Effector memory CD8-positive, alpha-beta T cell (primary cell): Measurements from ENCODE around the gene STARD4.

Experiments used
- ATAC-seq: fragments of 150-1000 bp; cut with Tn5 transposase; replicated peaks from 2 replicates; pipeline ENCODE4 v1.10.0; 2021; ENCODE audit warnings: mild to moderate bottlenecking, moderate library complexity
- DNase-seq, 3 experiments: peaks; one replicate each; pipeline ENCODE4 v3.0.0; 2021
- H3K27ac Mint-ChIP-seq, 2 donors: one replicate each; pipeline ENCODE4 v1.8.0; 2022; ENCODE audit warnings: mild to moderate bottlenecking in 2 of 2, mixed read lengths in 2 of 2, moderate library complexity in 2 of 2
- H3K27me3 Mint-ChIP-seq, 2 donors: one replicate each; pipeline ENCODE4 v1.8.0; 2022; ENCODE audit warnings: mixed read lengths in 2 of 2
- H3K36me3 Mint-ChIP-seq: one replicate; pipeline ENCODE4 v1.8.0; 2022; ENCODE audit warnings: mild to moderate bottlenecking, moderate library complexity, mixed read lengths; ENCODE audit not compliant: insufficient read depth
- H3K4me1 Mint-ChIP-seq, 2 donors: one replicate each; pipeline ENCODE4 v1.8.0; 2022; ENCODE audit warnings: low read depth in 2 of 2, mixed read lengths in 2 of 2
- H3K4me3 Mint-ChIP-seq, 2 donors: one replicate each; pipeline ENCODE4 v1.8.0; 2022; ENCODE audit warnings: mild to moderate bottlenecking in 2 of 2, mixed read lengths in 2 of 2, moderate library complexity in 2 of 2
- H3K9me3 Mint-ChIP-seq, 2 donors: one replicate each; pipeline ENCODE4 v1.8.0; 2022; ENCODE audit warnings: mixed read lengths in 2 of 2

STARD4 gene

GRCh38 chr5:111548348-111548950 is 36.1 kb upstream of the STARD4 start:
- H3K4me1 Mint-ChIP-seq, result peaks cover 0 to 4% of the 10 kb centered on the region in 2 donors
- no peak overlapping the region for H3K4me3 Mint-ChIP-seq
- H3K36me3 Mint-ChIP-seq, result peaks cover 2% of the 10 kb centered on the region
- H3K9me3 Mint-ChIP-seq, result no peaks in the 10 kb centered on the region
- H3K27ac Mint-ChIP-seq, result no peak overlapping the region
- ATAC-seq (no peak), DNase-seq (no peak)
- H3K27me3 Mint-ChIP-seq, result peaks cover 27 to 52% of the 10 kb centered on the region in 2 donors

- no peaks in the 10 kb centered on the region for H3K9me3 Mint-ChIP-seq
- no peak overlapping the region for H3K4me3 Mint-ChIP-seq
- peaks cover 29 to 44% of the 10 kb centered on the region in 2 donors for H3K27me3 Mint-ChIP-seq
- ATAC-seq (no peak), DNase-seq (no peak)
- no peaks in the 10 kb centered on the region for H3K4me1 Mint-ChIP-seq
- H3K27ac Mint-ChIP-seq, result no peak overlapping the region
- H3K36me3 Mint-ChIP-seq, result peaks cover 2% of the 10 kb centered on the region
These were observed 32.7 kb upstream of the STARD4 start for GRCh38 chr5:111545031-111545430.

- Mint-ChIP-seq H3K4me1 (no peaks in the 10 kb centered on the region), H3K27me3 (peaks cover 29 to 32% of the 10 kb centered on the region in 2 donors), H3K9me3 (no peaks in the 10 kb centered on the region), H3K36me3 (peaks cover 3% of the 10 kb centered on the region), H3K27ac (no peak overlapping the region), H3K4me3 (no peak overlapping the region)
- no peak for DNase-seq
- ATAC-seq, result no peak
These were observed 25.0 kb upstream of the STARD4 start for GRCh38 chr5:111537141-111538024.

- peaks cover 29 to 32% of the 10 kb centered on the region in 2 donors for H3K27me3 Mint-ChIP-seq
- no peak overlapping the region for H3K27ac Mint-ChIP-seq
- DNase-seq (no peak), ATAC-seq (no peak)
- peaks cover 17% of the 10 kb centered on the region for H3K36me3 Mint-ChIP-seq
- H3K4me1 Mint-ChIP-seq, result peaks cover 2 to 4% of the 10 kb centered on the region in 2 donors
- H3K4me3 Mint-ChIP-seq, result no peak overlapping the region
- H3K9me3 Mint-ChIP-seq, result no peaks in the 10 kb centered on the region
These were observed 23.7 kb upstream of the STARD4 start for GRCh38 chr5:111535879-111536549.

- H3K9me3 Mint-ChIP-seq, result no peaks in the 10 kb centered on the region
- H3K27me3 Mint-ChIP-seq, result peaks cover 10 to 12% of the 10 kb centered on the region in 2 donors
- H3K36me3 Mint-ChIP-seq, result peaks cover 24% of the 10 kb centered on the region
- peak overlapping the region; percentile 66 to 92 for H3K27ac Mint-ChIP-seq
- no peak for DNase-seq
- H3K4me3 Mint-ChIP-seq, result no peak overlapping the region
- H3K4me1 Mint-ChIP-seq, result peaks cover 11 to 17% of the 10 kb centered on the region in 2 donors
- ATAC-seq, result no peak
These were observed 20.7 kb upstream of the STARD4 start for GRCh38 chr5:111532886-111533582.

GRCh38 chr5:111530298-111530740 is 18.0 kb upstream of the STARD4 start:
- DNase-seq (peak; percentile 69 to 79 (median 76)), ATAC-seq (peak; percentile 99)
- H3K4me1 Mint-ChIP-seq, result peaks cover 11 to 17% of the 10 kb centered on the region in 2 donors
- peak overlapping the region; percentile 11 to 47 for H3K4me3 Mint-ChIP-seq
- H3K27me3 Mint-ChIP-seq, result peaks cover 0 to under 1% of the 10 kb centered on the region in 2 donors
- no peaks in the 10 kb centered on the region for H3K9me3 Mint-ChIP-seq
- peaks cover 24% of the 10 kb centered on the region for H3K36me3 Mint-ChIP-seq
- H3K27ac Mint-ChIP-seq, result peak overlapping the region; percentile 66 to 92

GRCh38 chr5:111528056-111528455 is 15.7 kb upstream of the STARD4 start:
- ATAC-seq (no peak), DNase-seq (no peak)
- H3K27ac Mint-ChIP-seq, result no peak overlapping the region
- peaks cover 5% of the 10 kb centered on the region in 2 donors for H3K27me3 Mint-ChIP-seq
- peaks cover 24% of the 10 kb centered on the region for H3K36me3 Mint-ChIP-seq
- H3K4me1 Mint-ChIP-seq, result peaks cover 11 to 17% of the 10 kb centered on the region in 2 donors
- H3K9me3 Mint-ChIP-seq, result no peaks in the 10 kb centered on the region
- H3K4me3 Mint-ChIP-seq, result no peak overlapping the region

GRCh38 chr5:111520908-111521307 is 8.6 kb upstream of the STARD4 start:
- Mint-ChIP-seq H3K4me3 (no peak overlapping the region), H3K4me1 (peaks cover 0 to under 1% of the 10 kb centered on the region in 2 donors), H3K27ac (no peak overlapping the region), H3K27me3 (peaks cover 5 to 26% of the 10 kb centered on the region in 2 donors), H3K36me3 (no peaks in the 10 kb centered on the region), H3K9me3 (no peaks in the 10 kb centered on the region)
- no peak for ATAC-seq
- no peak for DNase-seq

GRCh38 chr5:111518777-111519176 is 6.4 kb upstream of the STARD4 start:
- peaks cover 0 to 4% of the 10 kb centered on the region in 2 donors for H3K4me1 Mint-ChIP-seq
- no peak overlapping the region for H3K27ac Mint-ChIP-seq
- no peaks in the 10 kb centered on the region for H3K36me3 Mint-ChIP-seq
- H3K9me3 Mint-ChIP-seq, result no peaks in the 10 kb centered on the region
- peaks cover 0 to 26% of the 10 kb centered on the region in 2 donors for H3K27me3 Mint-ChIP-seq
- DNase-seq (no peak), ATAC-seq (no peak)
- H3K4me3 Mint-ChIP-seq, result no peak overlapping the region

GRCh38 chr5:111517853-111518501 is 5.6 kb upstream of the STARD4 start:
- ATAC-seq, result no peak
- Mint-ChIP-seq H3K4me1 (peaks cover 0 to 6% of the 10 kb centered on the region in 2 donors), H3K36me3 (no peaks in the 10 kb centered on the region), H3K27ac (no peak overlapping the region), H3K27me3 (peaks cover 0 to 21% of the 10 kb centered on the region in 2 donors), H3K4me3 (no peak overlapping the region), H3K9me3 (no peaks in the 10 kb centered on the region)
- no peak for DNase-seq

- Mint-ChIP-seq H3K36me3 (peaks cover 19% of the 10 kb centered on the region), H3K9me3 (no peaks in the 10 kb centered on the region), H3K4me3 (peak overlapping the region in 1 of 2 donors; percentile 33), H3K27me3 (no peaks in the 10 kb centered on the region), H3K4me1 (peaks cover 14 to 31% of the 10 kb centered on the region in 2 donors), H3K27ac (no peak overlapping the region)
- no peak for DNase-seq
- no peak for ATAC-seq
These were observed 1.8 kb upstream of the STARD4 start for GRCh38 chr5:111514087-111514486.

GRCh38 chr5:111513131-111513520 is 791 bp upstream of the STARD4 start:
- H3K9me3 Mint-ChIP-seq, result no peaks in the 10 kb centered on the region

More at GRCh38 chr5:111513131-111513520, 791 bp upstream of the STARD4 start:
- peak overlapping the region; percentile 93 to 97 for H3K4me3 Mint-ChIP-seq
- peaks cover 14 to 34% of the 10 kb centered on the region in 2 donors for H3K4me1 Mint-ChIP-seq
- DNase-seq (no peak), ATAC-seq (no peak)
- peak overlapping the region; percentile 96 to 98 for H3K27ac Mint-ChIP-seq
- H3K36me3 Mint-ChIP-seq, result peaks cover 19% of the 10 kb centered on the region
- H3K27me3 Mint-ChIP-seq, result no peaks in the 10 kb centered on the region
